HCT116 (cell line): ENCODE measurements around the gene TCF7L2. TPM values are rescaled to one million over a fixed set of nuclear protein-coding genes. Genes with fewer than 3 reads are reported as not detected.

ENCODE experiments used
- ATAC-seq: fragments of 200-7000 bp; cut with Tn5 transposase; 2 replicates; pipeline ENCODE4 v1.9.1; 2020; ENCODE audit warnings: mild to moderate bottlenecking, moderate library complexity
- BruUV-seq: library from RNA; stranded (reverse); fragments of 400-500 nt; replicated peaks from 2 replicates; lab custom pipeline; 2021; lab: Mats Ljungman, UMichigan
- CTCF ChIA-PET: fragments of 300-600 bp; sonication (Branson Sonifier 250); formaldehyde crosslinking; loops from one replicate; lab custom pipeline; 2021; ENCODE audit warnings: antibody characterized with exemption; lab: Charles Lee
- POLR2A ChIA-PET: fragments of 300-600, 350-600 bp; sonication (Branson Sonifier 250); formaldehyde crosslinking; loops from one replicate; lab custom pipeline; 2021; ENCODE audit warnings: antibody characterized with exemption; lab: Charles Lee
- RAD21 ChIA-PET, 2 experiments: fragments of 300-600 bp; sonication (Branson Sonifier 250); formaldehyde crosslinking; loops; one replicate each; lab custom pipeline; 2023; ENCODE audit warnings: low total read pairs in 2 of 2; ENCODE audit not compliant: uncharacterized antibody in 2 of 2, unreplicated experiment in 2 of 2, low non-redundant PET in 1 of 2; lab: Charles Lee
- DNase-seq: peaks from one replicate; pipeline ENCODE4 v3.0.0-alpha.2; 2010; ENCODE audit warnings: low read depth, low spot score
- H2AFZ ChIP-seq: fragments of 200-600 bp; shearing (Covaris generic), sonication (generic); 2 replicates; pipeline ENCODE4 v1.6.1; 2017; ENCODE audit warnings: low read depth, mixed run types, mixed read lengths, antibody characterized with exemption, low read length; ENCODE audit not compliant: poor library complexity, severe bottlenecking
- H3K27ac ChIP-seq: 2 replicates; pipeline ENCODE4 v1.5.1; 2012; ENCODE audit warnings: low read depth, low read length
- H3K27me3 ChIP-seq: fragments of 200-600 bp; sonication (generic); 2 replicates; pipeline ENCODE4 v1.6.1; 2016; ENCODE audit warnings: mixed run types, low read length, mixed read lengths; ENCODE audit not compliant: insufficient read depth
- H3K36me3 ChIP-seq, 2 experiments: fragments of 200-500 bp in 1 of 2; fragments of 200-600 bp in 1 of 2; sonication (Bioruptor generic) in 1 of 2; sonication (generic) in 1 of 2; 2 replicates each; pipeline versions ENCODE4 v1.5.1 to v1.6.1; 2014 to 2016; ENCODE audit warnings: low read length in 2 of 2, inconsistent platforms in 1 of 2, mixed read lengths in 1 of 2, mixed run types in 1 of 2; ENCODE audit not compliant: insufficient read depth in 2 of 2, control insufficient read depth in 1 of 2
- H3K4me1 ChIP-seq, 2 experiments: fragments of 200-600 bp in 1 of 2; sonication (generic) in 1 of 2; 2 replicates each; pipeline versions ENCODE4 v1.5.1 to v1.6.1; 2012 to 2017; ENCODE audit warnings: low read length in 2 of 2, inconsistent platforms in 1 of 2, mild to moderate bottlenecking in 1 of 2, mixed read lengths in 1 of 2, mixed run types in 1 of 2, moderate library complexity in 1 of 2; ENCODE audit not compliant: insufficient read depth in 2 of 2, control insufficient read depth in 1 of 2
- H3K4me2 ChIP-seq: fragments of 200-600 bp; sonication (generic); 2 replicates; pipeline ENCODE4 v1.6.1; 2017; ENCODE audit warnings: mixed run types, low read length, mixed read lengths
- H3K4me3 ChIP-seq, 2 experiments: fragments of 200-600 bp in 1 of 2; sonication (generic) in 1 of 2; replicated peaks in 1 of 2; 2 replicates each; pipeline ENCODE4 v1.5.1; 2011 to 2016; ENCODE audit warnings: low read length in 2 of 2, control low read depth in 1 of 2, low read depth in 1 of 2, mild to moderate bottlenecking in 1 of 2, mixed read lengths in 1 of 2, mixed run types in 1 of 2
- H3K79me2 ChIP-seq: fragments of 200-600 bp; sonication (generic); 2 replicates; pipeline ENCODE4 v1.6.1; 2017; ENCODE audit warnings: mild to moderate bottlenecking, mixed run types, low read length, moderate library complexity, mixed read lengths; ENCODE audit not compliant: insufficient read depth
- H3K9ac ChIP-seq: fragments of 200-600 bp; sonication (generic); 2 replicates; pipeline ENCODE4 v1.6.1; 2016; ENCODE audit warnings: low read length, mixed read lengths
- H3K9me2 ChIP-seq: fragments of 200-600 bp; sonication (generic), shearing (Covaris generic); 2 replicates; pipeline ENCODE4 v1.6.1; 2017; ENCODE audit warnings: mixed run types, mild to moderate bottlenecking, moderate library complexity; ENCODE audit not compliant: insufficient read depth
- H3K9me3 ChIP-seq, 2 experiments: fragments of 200-500 bp in 1 of 2; fragments of 200-600 bp in 1 of 2; sonication (Bioruptor generic) in 1 of 2; sonication (generic) in 1 of 2; 2 replicates each; pipeline ENCODE4 v1.6.1; 2014 to 2017; ENCODE audit warnings: low read length in 2 of 2, mixed read lengths in 2 of 2, inconsistent platforms in 1 of 2, low read depth in 1 of 2, mild to moderate bottlenecking in 1 of 2, mixed run types in 1 of 2, moderate library complexity in 1 of 2; ENCODE audit not compliant: control insufficient read depth in 1 of 2, insufficient read depth in 1 of 2
- H4K20me1 ChIP-seq: fragments of 200-600 bp; sonication (generic), shearing (Covaris generic); 2 replicates; pipeline ENCODE4 v1.6.1; 2017; ENCODE audit warnings: mixed run types, mild to moderate bottlenecking, moderate library complexity; ENCODE audit not compliant: insufficient read depth
- ATF3 ChIP-seq: IDR thresholded peaks from 2 replicates; pipeline ENCODE4 v1.6.1; 2012
- CBX3 ChIP-seq: IDR thresholded peaks from 2 replicates; pipeline ENCODE4 v1.6.1; 2012; ENCODE audit warnings: low read depth
- CEBPB ChIP-seq: IDR thresholded peaks from 2 replicates; pipeline ENCODE4 v1.6.1; 2012; ENCODE audit warnings: low read depth
- CTCF ChIP-seq, 3 experiments: fragments of 200-600 bp in 1 of 3; sonication (generic) in 1 of 3; IDR thresholded peaks in 2 of 3; conservative IDR thresholded peaks in 1 of 3; 2 replicates each; pipeline ENCODE4 v1.5.1; 2012 to 2017; ENCODE audit warnings: low read depth in 2 of 3, low read length in 2 of 3, antibody characterized with exemption in 1 of 3, borderline replicate concordance in 1 of 3, control low read depth in 1 of 3, mild to moderate bottlenecking in 1 of 3, mixed read lengths in 1 of 3, mixed run types in 1 of 3, moderate library complexity in 1 of 3; ENCODE audit not compliant: insufficient read depth in 1 of 3
- EGR1 ChIP-seq: IDR thresholded peaks from 2 replicates; pipeline ENCODE4 v1.6.1; 2012; ENCODE audit warnings: low read depth
- ELF1 ChIP-seq: IDR thresholded peaks from 2 replicates; pipeline ENCODE4 v1.6.1; 2012; ENCODE audit warnings: low read depth, borderline replicate concordance
- EZH2 ChIP-seq: fragments of 200-600 bp; sonication (generic); IDR thresholded peaks from 2 replicates; pipeline ENCODE4 v1.6.1; 2017; ENCODE audit warnings: antibody characterized with exemption, mixed run types
- EZH2phosphoT487 ChIP-seq: fragments of 200-600 bp; IDR thresholded peaks from 2 replicates; pipeline ENCODE4 v1.6.1; 2018; ENCODE audit warnings: antibody characterized with exemption, borderline replicate concordance
- FOSL1 ChIP-seq: IDR thresholded peaks from 2 replicates; pipeline ENCODE4 v1.6.1; 2012; ENCODE audit warnings: low read depth
- JUND ChIP-seq: IDR thresholded peaks from 2 replicates; pipeline ENCODE4 v1.6.1; 2012
- POLR2A ChIP-seq: IDR thresholded peaks from 2 replicates; pipeline ENCODE4 v1.7.0; 2011; ENCODE audit warnings: borderline replicate concordance; ENCODE audit not compliant: insufficient read depth, insufficient read length; ENCODE audit errors: extremely low read depth
- POLR2AphosphoS5 ChIP-seq: IDR thresholded peaks from 2 replicates; pipeline ENCODE4 v1.6.1; 2011; ENCODE audit warnings: mild to moderate bottlenecking, low read depth, low read length, moderate library complexity
- RAD21 ChIP-seq: IDR thresholded peaks from 2 replicates; pipeline ENCODE4 v1.6.1; 2012; ENCODE audit warnings: low read depth, mild to moderate bottlenecking
- SP1 ChIP-seq: IDR thresholded peaks from 2 replicates; pipeline ENCODE4 v1.6.1; 2012; ENCODE audit warnings: low read depth
- SRF ChIP-seq: IDR thresholded peaks from 2 replicates; pipeline ENCODE4 v1.6.1; 2012; ENCODE audit warnings: low read depth
- TCF7L2 ChIP-seq: IDR thresholded peaks from 2 replicates; pipeline ENCODE4 v1.7.0; 2011; ENCODE audit warnings: borderline replicate concordance, inconsistent platforms; ENCODE audit not compliant: insufficient read depth, insufficient read length; ENCODE audit errors: extremely low read depth
- YY1 ChIP-seq: IDR thresholded peaks from 2 replicates; pipeline ENCODE4 v1.6.1; 2011; ENCODE audit warnings: low read length, low read depth, moderate library complexity, mild to moderate bottlenecking; ENCODE audit not compliant: insufficient replicate concordance; ENCODE audit errors: extremely low read depth
- intact Hi-C: fragments of 100-400 bp; cut with micrococcal nuclease; formaldehyde crosslinking; loops from 2 replicates; pipeline ENCODE4 v1.10.0; 2022
- total RNA-seq: library from RNA; stranded (reverse); gene quantifications from one replicate; pipeline ENCODE4 v1.2.1, GENCODE V29; 2021; ENCODE audit not compliant: unreplicated experiment

The TCF7L2 gene
- total RNA-seq, 1 experiment from 2014 or later: 164 TPM

- Histone ChIP-seq H3K4me1 (peaks cover 14 to 35% of the 10 kb centered on the region in 2 experiments), H3K9me2 (no peaks in the 10 kb centered on the region), H3K79me2 (peaks cover 100% of the 10 kb centered on the region), H3K36me3 (peaks cover 62 to 73% of the 10 kb centered on the region in 2 experiments), H3K4me3 (no peak overlapping the region), H3K27ac (no peak overlapping the region), H3K9ac (no peak overlapping the region)
- CTCF ChIA-PET: no interaction called here
- POLR2A ChIA-PET: no interaction called here
- no peak for DNase-seq
- intact Hi-C loops: no loop called here
- BruUV-seq: no TSS peak
- TF ChIP-seq EZH2 (no peak), EGR1 (no peak), CBX3 (no peak), ELF1 (no peak), EZH2phosphoT487 (no peak), YY1 (no peak), CEBPB (no peak), SP1 (no peak), SRF (no peak), RAD21 (no peak), JUND (no peak), POLR2A (no peak), TCF7L2 (no peak), POLR2AphosphoS5 (no peak; the same call in 1 of the 2 replicates), FOSL1 (no peak), CTCF (IDR thresholded peaks at IDR 0.05 in 2 of 3, conservative IDR thresholded peaks at IDR 0.05 in 1 of 3; ENCODE audit: borderline replicate concordance in 1 of 3, insufficient read depth in 1 of 3, low read depth in 2 of 3, low read length in 2 of 3) (no peak), ATF3 (no peak)
- TF ChIP-seq, all 23 proteins: peak for 0
- no peak for ATAC-seq
- H3K27me3 ChIP-seq: no peaks in the 10 kb centered on the region
- H3K4me2 ChIP-seq: no peak overlapping the region
- RAD21 ChIA-PET: no interaction called here
- H2AFZ ChIP-seq: no peak overlapping the region
- H3K9me3 ChIP-seq: no peaks in the 10 kb centered on the region
- H4K20me1 ChIP-seq: peaks cover 39% of the 10 kb centered on the region
Observed at GRCh38 chr10:112970021-112970420, 20.0 kb downstream of the TCF7L2 start.
